GM12892 (cell line): ENCODE results near the gene RAB33B.

ENCODE experiments used
- POLR2A ChIP-seq: IDR thresholded peaks from 2 replicates; pipeline ENCODE4 v1.6.1; 2011; ENCODE audit warnings: low read depth, low read length, control low read depth
- POLR2AphosphoS5 ChIP-seq: IDR thresholded peaks from 2 replicates; pipeline ENCODE4 v1.6.1; 2011; ENCODE audit warnings: low read depth, low read length, control low read depth
- TAF1 ChIP-seq: IDR thresholded peaks from 2 replicates; pipeline ENCODE4 v1.6.1; 2011; ENCODE audit warnings: low read depth, mild to moderate bottlenecking, control low read depth, low read length, borderline replicate concordance

DNA sequence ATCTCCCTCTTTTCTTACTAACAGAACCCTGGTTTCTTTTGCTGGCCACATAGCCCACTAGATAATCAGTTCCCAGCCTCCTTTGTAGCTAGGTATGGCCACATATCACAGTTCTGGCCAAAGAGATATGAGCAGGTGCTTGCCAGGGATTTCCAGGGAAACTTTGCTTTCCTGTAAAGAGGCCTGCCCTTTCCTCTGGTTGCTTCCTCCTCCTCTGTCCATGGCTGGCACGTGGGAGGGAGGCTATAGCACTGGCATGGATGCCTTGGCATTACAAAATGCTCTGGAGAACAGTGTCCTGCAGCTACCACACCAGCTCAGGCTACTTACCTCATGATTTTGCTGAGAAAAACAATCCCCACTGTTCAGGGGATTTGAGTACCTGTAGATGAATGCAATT, 27.5 kb downstream of the RAB33B start:
- TF ChIP-seq POLR2A (no peak), POLR2AphosphoS5 (no peak), TAF1 (no peak)
